ENCODE measurements around the gene AFMID. TPM values are rescaled to one million over a fixed set of nuclear protein-coding genes. Genes with fewer than 3 reads are reported as not detected.
A peak's percentile ranks its signal among the peaks of the same experiment; 100 is the strongest.

Gene AFMID
- total and polyA plus RNA-seq, 9 of the 15 experiments (the other 6 are each of a cell fraction or from before 2014, with no cell fraction given) = 62.1 to 188 (median 74.4) TPM

- Histone ChIP-seq H4K20me1 (replicated peaks; ENCODE audit: control insufficient read depth, insufficient read depth, low read length) (peaks cover 8% of the 10 kb centered on the region; the same call in 1 of the 2 replicates), H3K36me3 (ENCODE audit: control insufficient read depth, insufficient read depth, low read length) (peaks cover 93% of the 10 kb centered on the region; the same call in 2 of the 3 replicates), H3K4me1 (replicated peaks in 1 of 2; ENCODE audit: control insufficient read depth in 2 of 2, insufficient read depth in 2 of 2, low read length in 2 of 2) (peaks cover 7 to 57% of the 10 kb centered on the region in 2 experiments), H3K27ac (ENCODE audit: extremely low read depth, low read depth, low read length) (no peak overlapping the region; the same call in 2 of the 3 replicates), H3K79me2 (ENCODE audit: control insufficient read depth, insufficient read depth, low read length) (peaks cover 15% of the 10 kb centered on the region), H3K9ac (ENCODE audit: insufficient read depth in 1 of 2, low read depth in 2 of 2, low read length in 2 of 2) (peak overlapping the region in 1 of 2 experiments; percentile 79; a peak in 2 of 4 replicates), H3K9me1 (ENCODE audit: control insufficient read depth, insufficient read depth, low read length) (no peaks in the 10 kb centered on the region), H3K27me3 (ENCODE audit: control insufficient read depth in 2 of 2, insufficient read depth in 2 of 2, low read length in 2 of 2) (no peaks in the 10 kb centered on the region), H3K4me2 (ENCODE audit: insufficient read depth, low read length) (no peak overlapping the region), H3K4me3 (no peak overlapping the region), H2AFZ (ENCODE audit: low read depth, low read length) (no peak overlapping the region), H3K9me3 (replicated peaks; ENCODE audit: control insufficient read depth, insufficient read depth, low read depth, low read length) (no peaks in the 10 kb centered on the region)
- FAIRE-seq = no peak
- BruUV-seq (replicated peaks) = no TSS peak
- WGBS (ENCODE audit: insufficient coverage, low coverage, missing lambda C conversion rate) = 92% methylated on average over 27 of the region's 28 CpGs
- in situ Hi-C loops (cut with MboI) = loop anchor here (5.0 kb wide), 1 partner anchor 63 kb away; no protein-coding TSS in a partner anchor
- POLR2A ChIA-PET = interaction anchor here (1.0 to 3.7 kb wide), 10 partner anchors 9 to 90 kb away, joined by 3 to 27 read pairs (median 6); partner anchors contain the start of genes AFMID, TK1 and TMC6
- no peak for ATAC-seq
- intact Hi-C loops (cut with micrococcal nuclease) = loop anchor here (5.0 kb wide), 1 partner anchor 33 kb away; no protein-coding TSS in a partner anchor
- no peak for DNase-seq (ENCODE audit: extremely low read depth in 1 of 4, low spot score in 3 of 4)
- CTCF ChIA-PET (ENCODE audit: low intra/inter-chr PET ratio) = interaction anchor here (2.6 kb wide), 1 partner anchor 62 kb away, joined by 34 read pairs; no protein-coding TSS in a partner anchor
- TF ChIP-seq ILF3 (IDR thresholded peaks at IDR 0.05; ENCODE audit: borderline replicate concordance) = 0 out of 2 replicates have a peak, but pooled peaks have one; percentile 26
- TF ChIP-seq ZBTB33 (CRISPR knock-in tag; IDR thresholded peaks at IDR 0.05) = peak; percentile 91
- no peak for TF ChIP-seq NFE2 (IDR thresholded peaks at IDR 0.05; ENCODE audit: low read depth)
- peak; percentile 85 for TF ChIP-seq RBM22 (IDR thresholded peaks at IDR 0.05; ENCODE audit: low read depth, low read length, poor library complexity, severe bottlenecking)
- TF ChIP-seq HMGN3 (IDR thresholded peaks at IDR 0.05; ENCODE audit: borderline replicate concordance, extremely low read depth, insufficient read length, low read depth, low read length) = peak; percentile 6
- TF ChIP-seq HBP1 (CRISPR knock-in tag; IDR thresholded peaks at IDR 0.05) = no peak
- peak; percentile 58 for TF ChIP-seq POLR2G (IDR thresholded peaks at IDR 0.05; ENCODE audit: low read depth, low read length)
- no peak for TF ChIP-seq ZNF174 (CRISPR knock-in tag; IDR thresholded peaks at IDR 0.05)
- TF ChIP-seq CTCF (IDR thresholded peaks at IDR 0.05 in 2 of 3, conservative IDR thresholded peaks at IDR 0.05 in 1 of 3; ENCODE audit: insufficient read depth in 2 of 3, low read depth in 1 of 3, low read length in 3 of 3) = peak; percentile 31 to 37 (median 36); a peak in 4 of 6 replicates
- TF ChIP-seq PML (IDR thresholded peaks at IDR 0.05; ENCODE audit: low read length) = no peak
- TF ChIP-seq E2F6 (IDR thresholded peaks at IDR 0.05; ENCODE audit: borderline replicate concordance in 1 of 2, extremely low read depth in 1 of 2, insufficient read depth in 1 of 2, insufficient read length in 1 of 2, low read depth in 1 of 2, low read length in 1 of 2, poor library complexity in 1 of 2, severe bottlenecking in 1 of 2) = no peak
These were observed 12.1 kb upstream of the AFMID start for GRCh38 chr17:78174870-78175642.
